KMS-11 (cell line): ENCODE results near the gene PEA15.

ENCODE experiments used
- H2AFZ ChIP-seq: fragments of 200-600 bp; sonication (generic); 2 replicates; pipeline ENCODE4 v1.6.1; 2016; ENCODE audit warnings: antibody characterized with exemption, mixed run types, low read depth
- H3K27ac ChIP-seq: fragments of 200-600 bp; sonication (generic); 2 replicates; pipeline ENCODE4 v1.6.1; 2016; ENCODE audit warnings: mild to moderate bottlenecking, mixed run types
- H3K27me3 ChIP-seq: fragments of 200-600 bp; sonication (generic); 2 replicates; pipeline ENCODE4 v1.6.1; 2017; ENCODE audit warnings: mild to moderate bottlenecking, low read depth, mixed run types, moderate library complexity; ENCODE audit not compliant: insufficient read depth
- H3K36me3 ChIP-seq: fragments of 200-600 bp; sonication (generic); 2 replicates; pipeline ENCODE4 v1.6.1; 2017; ENCODE audit warnings: mild to moderate bottlenecking, mixed run types; ENCODE audit not compliant: insufficient read depth
- H3K4me1 ChIP-seq: fragments of 200-600 bp; sonication (generic); 2 replicates; pipeline ENCODE4 v1.6.1; 2016; ENCODE audit warnings: mild to moderate bottlenecking, low read depth, mixed run types; ENCODE audit not compliant: poor library complexity, severe bottlenecking
- H3K4me2 ChIP-seq: fragments of 200-600 bp; sonication (generic); 2 replicates; pipeline ENCODE4 v1.7.0; 2016; ENCODE audit warnings: mild to moderate bottlenecking, mixed run types
- H3K4me3 ChIP-seq: fragments of 200-600 bp; sonication (generic); IDR thresholded peaks from 2 replicates; pipeline ENCODE4 v1.6.1; 2017; ENCODE audit warnings: low read depth, low read length, mixed read lengths; ENCODE audit not compliant: insufficient read depth
- H3K79me2 ChIP-seq: fragments of 200-600 bp; sonication (generic); 2 replicates; pipeline ENCODE4 v1.6.1; 2016; ENCODE audit warnings: low read depth, mixed run types; ENCODE audit not compliant: insufficient read depth
- H3K9ac ChIP-seq: fragments of 200-600 bp; sonication (generic); 2 replicates; pipeline ENCODE4 v1.6.1; 2016; ENCODE audit warnings: mild to moderate bottlenecking, mixed run types
- H4K20me1 ChIP-seq: fragments of 200-600 bp; sonication (generic); 2 replicates; pipeline ENCODE4 v1.6.1; 2016; ENCODE audit warnings: mild to moderate bottlenecking, mixed run types; ENCODE audit not compliant: insufficient read depth
- TF ChIP-seq, protein P1 (sequence below): fragments of 200-600 bp; sonication (generic); conservative IDR thresholded peaks from 2 replicates; pipeline ENCODE4 v1.6.1; 2017; ENCODE audit warnings: low read depth, mild to moderate bottlenecking, antibody characterized with exemption, low read length, moderate library complexity, mixed read lengths

Gene PEA15

DNA sequence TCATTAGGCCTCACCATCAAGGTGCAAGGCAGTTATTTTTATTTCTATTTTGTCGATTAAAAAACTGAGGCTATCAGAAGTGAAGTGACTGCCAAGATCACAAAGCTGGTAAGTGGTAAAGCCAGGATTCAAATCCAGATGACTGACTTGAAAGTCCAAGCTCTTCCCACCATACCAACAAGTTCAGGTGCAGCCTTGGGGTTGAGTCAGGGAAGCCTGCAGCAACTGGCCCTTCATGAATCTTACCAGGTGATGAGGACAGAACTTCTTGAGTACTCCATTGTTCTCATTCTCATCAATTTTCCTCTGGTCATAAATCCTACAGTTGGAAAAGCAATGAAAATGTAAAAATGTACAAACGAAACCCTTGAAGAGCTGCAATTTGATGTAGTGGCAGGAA, 20.2 kb downstream of the PEA15 start:
- H3K27ac ChIP-seq: no peak overlapping the region
- H3K79me2 ChIP-seq: no peaks in the 10 kb centered on the region
- no peak overlapping the region for H3K4me2 ChIP-seq
- no peaks in the 10 kb centered on the region for H3K27me3 ChIP-seq
- H3K4me3 ChIP-seq: no peak overlapping the region
- H2AFZ ChIP-seq: no peak overlapping the region
- H4K20me1 ChIP-seq: no peaks in the 10 kb centered on the region
- TF ChIP-seq, protein P1, sequence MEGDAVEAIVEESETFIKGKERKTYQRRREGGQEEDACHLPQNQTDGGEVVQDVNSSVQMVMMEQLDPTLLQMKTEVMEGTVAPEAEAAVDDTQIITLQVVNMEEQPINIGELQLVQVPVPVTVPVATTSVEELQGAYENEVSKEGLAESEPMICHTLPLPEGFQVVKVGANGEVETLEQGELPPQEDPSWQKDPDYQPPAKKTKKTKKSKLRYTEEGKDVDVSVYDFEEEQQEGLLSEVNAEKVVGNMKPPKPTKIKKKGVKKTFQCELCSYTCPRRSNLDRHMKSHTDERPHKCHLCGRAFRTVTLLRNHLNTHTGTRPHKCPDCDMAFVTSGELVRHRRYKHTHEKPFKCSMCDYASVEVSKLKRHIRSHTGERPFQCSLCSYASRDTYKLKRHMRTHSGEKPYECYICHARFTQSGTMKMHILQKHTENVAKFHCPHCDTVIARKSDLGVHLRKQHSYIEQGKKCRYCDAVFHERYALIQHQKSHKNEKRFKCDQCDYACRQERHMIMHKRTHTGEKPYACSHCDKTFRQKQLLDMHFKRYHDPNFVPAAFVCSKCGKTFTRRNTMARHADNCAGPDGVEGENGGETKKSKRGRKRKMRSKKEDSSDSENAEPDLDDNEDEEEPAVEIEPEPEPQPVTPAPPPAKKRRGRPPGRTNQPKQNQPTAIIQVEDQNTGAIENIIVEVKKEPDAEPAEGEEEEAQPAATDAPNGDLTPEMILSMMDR: no peak
- peaks cover 22% of the 10 kb centered on the region; the same call in 1 of the 2 replicates for H3K36me3 ChIP-seq
- H3K4me1 ChIP-seq: peaks cover 9% of the 10 kb centered on the region
- H3K9ac ChIP-seq: no peak overlapping the region

DNA sequence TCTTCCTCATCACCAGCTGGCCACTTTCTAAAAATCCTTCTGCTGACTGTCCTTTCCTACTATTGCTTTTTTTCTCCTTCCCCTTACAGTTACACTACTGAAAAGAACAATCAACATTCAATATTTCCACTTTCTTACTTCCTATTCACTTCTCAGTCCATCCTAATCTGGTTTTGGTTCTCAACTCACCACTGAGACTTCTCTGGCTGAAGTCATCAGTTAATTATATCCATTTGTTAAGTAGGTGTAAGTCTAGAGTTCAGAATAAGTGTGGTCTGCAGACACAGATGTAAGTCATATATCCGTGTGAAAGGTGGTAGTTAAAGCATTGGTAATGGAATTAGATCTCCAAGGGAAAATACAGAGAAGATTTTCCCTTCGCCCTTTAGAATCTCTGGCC, 21.4 kb downstream of the PEA15 start:
- H3K4me1 ChIP-seq: peaks cover 9% of the 10 kb centered on the region
- H3K27me3 ChIP-seq: no peaks in the 10 kb centered on the region
- H4K20me1 ChIP-seq: no peaks in the 10 kb centered on the region
- H3K4me3 ChIP-seq: no peak overlapping the region
- no peak overlapping the region for H2AFZ ChIP-seq
- peaks cover 34% of the 10 kb centered on the region; the same call in 1 of the 2 replicates for H3K36me3 ChIP-seq
- H3K27ac ChIP-seq: no peak overlapping the region
- H3K9ac ChIP-seq: no peak overlapping the region
- H3K4me2 ChIP-seq: no peak overlapping the region
- H3K79me2 ChIP-seq: no peaks in the 10 kb centered on the region
- TF ChIP-seq, protein P1: no peak

DNA sequence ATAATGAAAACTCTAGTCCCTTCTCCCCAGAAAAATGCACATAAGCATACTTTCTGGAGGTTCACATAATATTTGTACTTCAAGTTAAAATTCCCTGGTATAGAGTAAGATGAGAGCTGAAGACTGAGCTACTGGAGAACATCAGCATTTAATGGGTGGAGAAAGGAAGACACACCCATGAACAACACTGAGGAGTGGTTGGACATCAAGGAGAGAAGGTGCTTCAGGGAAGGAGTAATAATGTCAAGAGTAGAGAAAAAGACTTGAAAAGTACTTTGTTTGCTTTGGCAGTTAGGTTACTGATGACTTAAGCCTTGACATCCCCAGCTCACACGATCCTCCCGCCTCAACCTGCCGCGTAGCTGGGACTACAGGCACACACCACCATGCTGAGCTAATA, 21.9 kb downstream of the PEA15 start:
- no peak overlapping the region for H3K4me2 ChIP-seq
- no peaks in the 10 kb centered on the region for H4K20me1 ChIP-seq
- no peaks in the 10 kb centered on the region for H3K79me2 ChIP-seq
- peaks cover 9% of the 10 kb centered on the region for H3K4me1 ChIP-seq
- no peaks in the 10 kb centered on the region for H3K27me3 ChIP-seq
- no peak overlapping the region for H2AFZ ChIP-seq
- TF ChIP-seq, protein P1: no peak
- H3K4me3 ChIP-seq: no peak overlapping the region
- peaks cover 32% of the 10 kb centered on the region; the same call in 1 of the 2 replicates for H3K36me3 ChIP-seq
- H3K9ac ChIP-seq: no peak overlapping the region
- H3K27ac ChIP-seq: no peak overlapping the region

DNA sequence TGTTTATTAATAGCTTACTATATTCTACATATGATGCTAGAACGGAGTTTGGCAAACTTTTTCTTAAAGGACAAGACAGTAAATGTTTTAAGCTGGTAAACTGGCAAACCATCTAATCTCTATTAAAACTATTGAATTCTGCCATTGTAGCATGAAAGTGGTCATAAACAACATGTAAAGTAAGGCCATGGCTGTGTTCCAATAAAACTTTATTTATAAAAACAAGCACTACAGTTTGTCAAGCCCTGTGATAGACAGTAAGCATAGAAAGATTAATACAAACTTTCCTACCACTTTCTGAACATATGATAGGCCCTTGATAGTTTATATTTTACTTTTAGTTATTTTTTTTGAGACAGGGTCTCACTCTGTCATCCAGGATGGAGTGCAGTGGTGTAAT, 22.4 kb downstream of the PEA15 start:
- no peak overlapping the region for H3K4me2 ChIP-seq
- no peaks in the 10 kb centered on the region for H4K20me1 ChIP-seq
- H3K4me1 ChIP-seq: peaks cover 9% of the 10 kb centered on the region
- no peaks in the 10 kb centered on the region for H3K27me3 ChIP-seq
- H3K79me2 ChIP-seq: no peaks in the 10 kb centered on the region
- H3K4me3 ChIP-seq: no peak overlapping the region
- H3K9ac ChIP-seq: no peak overlapping the region
- TF ChIP-seq, protein P1: no peak
- H3K27ac ChIP-seq: no peak overlapping the region
- peaks cover 29% of the 10 kb centered on the region; the same call in 1 of the 2 replicates for H3K36me3 ChIP-seq
- H2AFZ ChIP-seq: no peak overlapping the region
